Mesodermal cell (in vitro differentiated cells): ENCODE measurements around the gene WDR18.

Source experiments
- H3K27ac ChIP-seq: 2 replicates; pipeline ENCODE4 v1.7.0; 2013; ENCODE audit warnings: mild to moderate bottlenecking, low read depth, low read length, moderate library complexity; ENCODE audit not compliant: severe bottlenecking
- H3K36me3 ChIP-seq: 2 replicates; pipeline ENCODE4 v1.7.1; 2013; ENCODE audit warnings: mild to moderate bottlenecking, low read length, moderate library complexity; ENCODE audit not compliant: control insufficient read depth, insufficient read depth
- H3K4me1 ChIP-seq: one replicate; pipeline ENCODE4 v1.7.1; 2013; ENCODE audit warnings: mild to moderate bottlenecking, low read length; ENCODE audit not compliant: insufficient read depth, control insufficient read depth, poor library complexity, severe bottlenecking
- H3K4me3 ChIP-seq: 2 replicates; pipeline ENCODE4 v1.7.0; 2013; ENCODE audit warnings: low read length, control low read depth, mild to moderate bottlenecking; ENCODE audit not compliant: insufficient read depth, poor library complexity, severe bottlenecking; ENCODE audit errors: extremely low read depth
- H3K9me3 ChIP-seq: 2 replicates; pipeline ENCODE4 v1.7.1; 2013; ENCODE audit warnings: mild to moderate bottlenecking, low read length, moderate library complexity; ENCODE audit not compliant: control insufficient read depth
- WGBS, 2 experiments: methylation state at CpG; one replicate each; pipeline ENCODE4 v1.1.5; 2013; ENCODE audit warnings: missing lambda C conversion rate in 2 of 2; ENCODE audit not compliant: insufficient coverage in 2 of 2; 5-methylcytosine and 5-hydroxymethylcytosine counted together

Gene WDR18

GRCh38 chr19:1041272-1041834, 57.2 kb downstream of the WDR18 start:
- no peak overlapping the region for H3K27ac ChIP-seq
- H3K4me1 ChIP-seq = peaks cover 7% of the 10 kb centered on the region
- no peaks in the 10 kb centered on the region for H3K9me3 ChIP-seq
- H3K36me3 ChIP-seq = peaks cover 21% of the 10 kb centered on the region
- WGBS, 2 experiments = 48 to 52% methylated on average over 24 to 26 of the region's 26 CpGs
- H3K4me3 ChIP-seq = peak overlapping the region; percentile 65

GRCh38 chr19:1041835-1042685, 57.9 kb downstream of the WDR18 start:
- Histone ChIP-seq H3K27ac (no peak overlapping the region), H3K4me3 (no peak overlapping the region), H3K36me3 (peaks cover 16% of the 10 kb centered on the region), H3K9me3 (no peaks in the 10 kb centered on the region), H3K4me1 (peaks cover 7% of the 10 kb centered on the region)
- 93 to 95% methylated on average over 31 to 42 of the region's 43 CpGs for WGBS, 2 experiments

- peaks cover 10% of the 10 kb centered on the region for H3K36me3 ChIP-seq
- WGBS, 2 experiments = 87% methylated on average over 13 to 18 of the region's 23 CpGs
Observed at GRCh38 chr19:1042689-1043511, 58.8 kb downstream of the WDR18 start.

More at GRCh38 chr19:1042689-1043511, 58.8 kb downstream of the WDR18 start:
- no peak overlapping the region for H3K27ac ChIP-seq
- peaks cover 7% of the 10 kb centered on the region for H3K4me1 ChIP-seq
- H3K4me3 ChIP-seq = no peak overlapping the region
- no peaks in the 10 kb centered on the region for H3K9me3 ChIP-seq
